Kidney epithelial cell (primary cell): ENCODE data around the gene ZDHHC11B. TPM values are rescaled to one million over a fixed set of nuclear protein-coding genes. Genes with fewer than 3 reads are reported as not detected.
A peak's percentile ranks its signal among the peaks of the same experiment; 100 is the strongest.

ENCODE experiments used
- DNase-seq: peaks from one replicate; pipeline ENCODE4 v3.0.0-alpha.2; 2010; ENCODE audit warnings: low read depth
- H3K27me3 ChIP-seq: 2 replicates; pipeline ENCODE4 v1.6.0; 2011; ENCODE audit warnings: low read length; ENCODE audit not compliant: control insufficient read depth, insufficient read depth
- H3K36me3 ChIP-seq: 2 replicates; pipeline ENCODE4 v1.5.1; 2011; ENCODE audit warnings: low read length; ENCODE audit not compliant: control insufficient read depth, insufficient read depth
- H3K4me3 ChIP-seq: 2 replicates; pipeline ENCODE4 v1.5.1; 2011; ENCODE audit warnings: low read depth, mild to moderate bottlenecking, control low read depth, low read length
- total RNA-seq: library from RNA; depleted of rRNA; stranded (reverse); fragments of >200 nt; gene quantifications from 2 replicates; pipeline ENCODE4 v1.2.3, GENCODE V29; 2015
- TF ChIP-seq, protein P1 (sequence below): IDR thresholded peaks from 2 replicates; pipeline ENCODE4 v1.5.1; 2011; ENCODE audit warnings: mild to moderate bottlenecking, moderate library complexity, low read length, control low read depth, inconsistent platforms; ENCODE audit not compliant: insufficient read depth, poor library complexity, severe bottlenecking

ZDHHC11B gene
- total RNA-seq, 1 donor from 2014 or later, result 0.25 TPM

DNA sequence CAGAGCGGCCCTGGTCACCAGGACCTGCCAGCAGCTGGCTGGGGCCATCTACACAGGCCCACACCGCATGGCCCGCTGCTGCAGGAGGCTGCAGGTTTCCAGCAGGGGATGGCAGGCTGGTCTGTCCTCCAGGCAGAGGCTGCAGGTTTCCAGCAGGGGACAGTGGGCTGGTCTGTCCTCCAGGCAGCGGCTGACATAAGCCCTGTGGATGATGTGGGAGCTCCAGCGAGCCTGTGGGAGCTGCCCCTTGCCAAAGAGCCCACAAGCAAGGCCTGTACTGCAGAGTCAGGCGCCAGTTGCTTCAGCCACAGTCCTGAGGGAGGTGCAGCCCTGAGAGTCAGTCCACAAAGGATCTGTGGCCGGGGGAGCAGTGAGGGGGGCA lies 109.9 kb downstream of the ZDHHC11B start:
- no peaks in the 10 kb centered on the region for H3K36me3 ChIP-seq
- H3K4me3 ChIP-seq, result no peak overlapping the region
- TF ChIP-seq, protein P1, sequence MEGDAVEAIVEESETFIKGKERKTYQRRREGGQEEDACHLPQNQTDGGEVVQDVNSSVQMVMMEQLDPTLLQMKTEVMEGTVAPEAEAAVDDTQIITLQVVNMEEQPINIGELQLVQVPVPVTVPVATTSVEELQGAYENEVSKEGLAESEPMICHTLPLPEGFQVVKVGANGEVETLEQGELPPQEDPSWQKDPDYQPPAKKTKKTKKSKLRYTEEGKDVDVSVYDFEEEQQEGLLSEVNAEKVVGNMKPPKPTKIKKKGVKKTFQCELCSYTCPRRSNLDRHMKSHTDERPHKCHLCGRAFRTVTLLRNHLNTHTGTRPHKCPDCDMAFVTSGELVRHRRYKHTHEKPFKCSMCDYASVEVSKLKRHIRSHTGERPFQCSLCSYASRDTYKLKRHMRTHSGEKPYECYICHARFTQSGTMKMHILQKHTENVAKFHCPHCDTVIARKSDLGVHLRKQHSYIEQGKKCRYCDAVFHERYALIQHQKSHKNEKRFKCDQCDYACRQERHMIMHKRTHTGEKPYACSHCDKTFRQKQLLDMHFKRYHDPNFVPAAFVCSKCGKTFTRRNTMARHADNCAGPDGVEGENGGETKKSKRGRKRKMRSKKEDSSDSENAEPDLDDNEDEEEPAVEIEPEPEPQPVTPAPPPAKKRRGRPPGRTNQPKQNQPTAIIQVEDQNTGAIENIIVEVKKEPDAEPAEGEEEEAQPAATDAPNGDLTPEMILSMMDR, result no peak
- DNase-seq, result no peak
- H3K27me3 ChIP-seq, result peaks cover 45% of the 10 kb centered on the region

DNA sequence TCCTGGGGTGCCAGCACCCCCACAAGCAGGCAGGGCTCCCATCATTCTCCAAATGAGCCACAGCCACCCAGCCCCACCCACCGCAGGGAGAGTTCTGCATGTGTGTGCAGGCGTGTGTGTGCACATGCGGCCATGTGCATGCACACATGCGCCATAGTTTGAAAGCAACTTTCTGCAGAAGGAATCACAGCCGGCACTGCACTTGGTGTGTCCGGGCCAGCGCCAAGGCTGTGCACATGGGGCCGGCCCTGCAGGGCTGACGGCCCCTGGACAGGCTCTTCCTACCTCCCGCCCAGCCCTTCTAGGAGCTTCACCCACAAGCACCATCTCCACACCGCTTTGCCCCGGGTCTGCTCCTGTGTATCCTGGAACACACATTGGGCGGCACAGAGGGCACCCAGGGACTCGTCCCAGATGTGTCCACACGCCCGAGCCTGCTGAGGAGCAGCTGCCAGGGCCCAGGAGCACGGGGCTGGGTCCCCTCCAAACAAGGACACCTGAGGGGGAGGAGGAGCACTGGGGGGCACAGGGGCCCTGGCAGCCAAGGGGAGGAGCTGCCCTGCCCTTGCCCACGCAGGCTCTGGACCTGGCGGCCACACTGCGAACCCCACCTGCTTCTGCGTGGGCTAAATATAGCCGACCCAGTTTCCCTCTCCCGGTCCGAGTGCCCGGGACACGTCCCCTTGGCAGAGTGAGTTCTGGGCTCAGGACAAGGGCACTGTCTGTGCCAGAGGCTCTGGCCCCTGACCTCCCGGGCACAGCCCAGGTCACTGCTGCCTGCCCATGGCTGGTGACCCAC lies 110.5 kb downstream of the ZDHHC11B start:
- Histone ChIP-seq H3K36me3 (no peaks in the 10 kb centered on the region), H3K4me3 (no peak overlapping the region), H3K27me3 (peaks cover 45% of the 10 kb centered on the region)
- no peak for DNase-seq
- TF ChIP-seq, protein P1, result no peak

DNA sequence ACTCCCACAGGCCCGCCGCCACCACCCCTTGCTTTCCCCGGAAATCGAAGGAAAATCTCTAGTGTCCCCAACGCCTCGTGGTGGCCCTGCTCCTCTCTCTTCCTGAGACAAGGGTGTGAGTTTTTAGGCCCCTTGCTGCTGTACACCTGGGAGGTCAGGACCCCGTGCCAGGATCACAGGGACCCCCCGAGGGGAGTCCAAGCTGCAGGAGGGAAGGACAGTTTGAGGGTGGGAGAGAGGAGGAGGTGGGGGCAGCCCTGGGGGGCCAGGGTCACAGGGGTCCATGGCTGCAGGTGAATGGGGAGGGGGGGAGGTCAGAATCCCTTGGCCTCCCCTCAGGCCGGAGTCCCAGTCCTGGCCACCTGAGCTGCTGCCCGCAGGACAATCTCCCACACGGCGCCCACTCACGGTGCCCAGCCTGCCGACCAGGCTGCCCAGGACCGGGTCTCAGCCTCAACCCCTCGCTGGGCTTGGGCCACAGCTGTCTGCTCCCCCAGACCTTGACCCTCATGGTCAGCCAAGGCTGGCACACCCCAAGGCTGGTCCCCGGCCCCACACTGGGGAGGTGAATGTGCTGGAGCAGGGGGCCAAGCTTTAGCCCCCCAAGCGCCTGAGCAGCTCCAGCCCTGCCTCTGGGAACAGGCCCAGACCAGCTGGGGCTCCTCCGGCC lies 111.2 kb downstream of the ZDHHC11B start:
- DNase-seq, result no peak
- no peaks in the 10 kb centered on the region for H3K36me3 ChIP-seq
- TF ChIP-seq, protein P1, result no peak
- H3K27me3 ChIP-seq, result peaks cover 45% of the 10 kb centered on the region
- no peak overlapping the region for H3K4me3 ChIP-seq

DNA sequence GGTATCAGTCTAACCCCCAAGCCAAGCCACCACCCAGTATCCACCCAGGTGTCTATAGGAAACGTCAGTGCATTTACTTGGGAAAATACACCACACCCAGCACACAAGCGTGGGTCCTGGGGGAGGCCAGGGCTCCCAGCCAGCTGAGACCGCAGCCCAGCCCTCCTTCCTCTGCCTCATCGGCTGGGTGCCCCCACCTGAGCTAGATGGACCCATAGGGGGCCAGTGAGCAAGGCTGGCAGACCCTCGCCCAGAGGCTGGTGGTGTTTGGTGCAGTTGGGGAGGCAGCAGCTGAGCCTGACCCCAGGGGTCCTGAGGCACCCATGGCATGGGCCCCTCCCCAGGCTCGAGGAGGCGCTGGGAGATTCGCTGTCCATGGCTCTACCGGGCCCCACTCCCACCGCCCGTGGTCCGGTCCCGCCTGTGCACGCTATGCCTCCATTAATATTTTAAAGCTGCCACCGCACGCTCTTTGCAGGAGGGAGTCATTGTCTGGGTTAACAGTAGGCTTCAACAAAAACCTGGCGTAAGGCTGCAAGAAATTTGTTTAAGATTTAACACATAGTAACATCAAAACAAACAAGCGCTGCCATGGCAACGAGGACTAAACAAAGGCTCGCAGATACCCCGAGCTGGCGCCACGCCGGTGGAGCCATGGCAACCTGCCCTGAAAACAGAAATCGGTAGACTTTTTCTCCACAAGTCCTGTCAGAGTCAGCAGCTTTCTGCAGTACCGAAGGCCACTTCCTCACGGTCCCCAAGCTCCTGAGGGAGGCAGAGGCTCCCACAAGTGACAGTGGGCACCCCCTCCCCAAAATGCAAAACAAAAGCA lies 112.0 kb downstream of the ZDHHC11B start:
- Histone ChIP-seq H3K4me3 (no peak overlapping the region), H3K36me3 (no peaks in the 10 kb centered on the region), H3K27me3 (peaks cover 45% of the 10 kb centered on the region)
- TF ChIP-seq, protein P1, result no peak
- DNase-seq, result peak; percentile 70

DNA sequence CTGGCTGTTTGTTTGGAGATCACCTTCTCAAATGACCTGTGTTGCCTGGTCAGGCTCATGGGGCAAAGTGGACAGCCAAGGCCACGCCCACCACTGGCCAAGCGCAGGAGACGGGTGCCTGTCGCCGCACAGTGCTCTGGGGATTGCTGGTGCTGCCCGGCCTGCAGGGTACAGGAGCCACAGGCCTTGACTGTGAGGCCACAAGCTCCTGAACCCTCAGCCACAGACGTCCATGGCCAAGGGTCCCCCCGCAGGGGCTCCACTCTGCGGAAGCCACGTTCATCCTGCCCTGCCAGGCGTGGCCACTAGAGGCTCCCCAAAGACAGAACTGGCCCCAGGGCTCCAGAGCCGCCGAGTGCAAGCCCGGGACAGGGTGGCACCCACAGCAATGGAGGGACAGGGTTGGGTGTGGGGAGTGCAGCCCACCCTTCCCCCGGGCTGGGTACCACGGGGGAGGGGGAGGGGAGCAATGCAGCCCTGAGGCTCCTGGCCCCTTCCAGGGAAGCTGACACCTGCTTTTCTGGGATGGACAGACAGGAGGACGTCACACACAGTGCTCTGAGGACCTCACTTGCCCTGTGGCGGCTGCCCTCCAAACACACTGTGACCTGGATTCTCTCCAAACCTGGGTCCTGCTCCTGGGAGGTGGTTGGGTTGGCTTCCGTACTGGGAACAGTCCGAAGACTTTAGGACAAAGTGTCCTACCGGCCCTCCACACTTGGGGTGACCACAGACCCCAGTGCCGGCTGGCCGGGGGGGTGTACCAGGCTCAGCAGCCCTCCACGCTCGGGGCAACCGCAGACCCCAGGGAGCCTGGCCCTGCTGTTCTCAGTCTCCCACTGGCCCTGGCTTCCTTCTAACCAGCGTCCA lies 112.8 kb downstream of the ZDHHC11B start:
- Histone ChIP-seq H3K27me3 (peaks cover 39% of the 10 kb centered on the region), H3K36me3 (no peaks in the 10 kb centered on the region), H3K4me3 (no peak overlapping the region)
- DNase-seq, result no peak
- TF ChIP-seq, protein P1, result peak; percentile 94
